Measurements from ENCODE around the gene RNH1.

- no peak for TF ChIP-seq CTCF (IDR thresholded peaks at IDR 0.05; ENCODE audit: insufficient read depth, low read length, poor library complexity, severe bottlenecking)
- no peak for TF ChIP-seq EZH2phosphoT487 (conservative IDR thresholded peaks at IDR 0.05; ENCODE audit: low read length)
These were observed 7.6 kb upstream of the RNH1 start for GRCh38 chr11:514606-515005.
